Skin epidermis (tissue), 12 donors: Measurements from ENCODE around the gene MIER2.

Experiments used
- H3K27ac ChIP-seq, 21 experiments: fragments of 200-600 bp; sonication (generic) in 11 of 21; one replicate each; pipeline ENCODE4 v1.5.0; 2020; ENCODE audit warnings: mild to moderate bottlenecking in 3 of 21, inconsistent platforms in 2 of 21, moderate library complexity in 2 of 21
- H3K4me3 ChIP-seq, 7 experiments: fragments of 200-600 bp; sonication (generic) in 2 of 7; one replicate each; pipeline ENCODE4 v1.5.0; 2020; ENCODE audit warnings: inconsistent platforms in 2 of 7, mild to moderate bottlenecking in 2 of 7, moderate library complexity in 1 of 7

MIER2 gene

DNA sequence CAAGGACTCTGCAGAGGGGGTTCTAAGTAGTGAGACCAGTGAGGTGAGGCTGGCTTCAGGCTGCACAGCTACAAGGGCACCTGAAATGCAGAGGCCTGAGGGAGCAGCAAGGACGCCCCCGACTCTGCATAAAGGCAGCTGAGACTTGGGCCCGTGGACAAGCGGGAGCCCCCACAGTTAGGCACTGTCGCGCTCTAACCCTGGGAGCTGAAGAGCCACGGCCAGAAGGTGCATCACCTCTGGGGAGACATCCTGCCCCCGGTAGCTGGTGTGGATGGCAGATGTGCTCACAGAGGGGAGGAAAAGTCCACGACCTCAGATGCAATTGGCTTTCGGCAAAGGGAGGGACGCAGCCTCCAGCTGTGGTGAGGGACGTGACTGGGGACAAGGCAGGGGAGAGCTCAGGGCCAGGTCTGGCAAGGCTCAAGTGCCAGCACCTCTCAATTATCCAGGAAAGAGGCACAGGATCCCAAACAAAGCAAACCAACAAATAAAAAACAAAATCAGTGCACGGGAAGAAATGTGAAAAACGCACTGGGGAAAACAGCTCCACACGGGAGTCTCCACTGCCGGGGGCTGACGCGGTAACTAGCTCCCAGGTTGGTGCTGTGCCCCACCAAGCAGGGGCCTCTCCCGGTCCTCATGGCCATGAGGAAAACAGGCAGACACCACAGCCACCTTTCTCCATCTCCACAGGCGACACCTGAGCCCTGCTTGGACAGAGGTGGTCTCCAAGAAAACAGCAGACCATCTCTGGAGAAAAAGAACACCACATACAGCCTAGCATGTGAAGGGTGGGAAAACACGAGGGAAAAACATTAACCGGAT is 30.4 kb downstream of the MIER2 start:
- no peak overlapping the region for H3K4me3 ChIP-seq
- H3K27ac ChIP-seq, result peak overlapping the region in 1 of 21 experiments; percentile 26

DNA sequence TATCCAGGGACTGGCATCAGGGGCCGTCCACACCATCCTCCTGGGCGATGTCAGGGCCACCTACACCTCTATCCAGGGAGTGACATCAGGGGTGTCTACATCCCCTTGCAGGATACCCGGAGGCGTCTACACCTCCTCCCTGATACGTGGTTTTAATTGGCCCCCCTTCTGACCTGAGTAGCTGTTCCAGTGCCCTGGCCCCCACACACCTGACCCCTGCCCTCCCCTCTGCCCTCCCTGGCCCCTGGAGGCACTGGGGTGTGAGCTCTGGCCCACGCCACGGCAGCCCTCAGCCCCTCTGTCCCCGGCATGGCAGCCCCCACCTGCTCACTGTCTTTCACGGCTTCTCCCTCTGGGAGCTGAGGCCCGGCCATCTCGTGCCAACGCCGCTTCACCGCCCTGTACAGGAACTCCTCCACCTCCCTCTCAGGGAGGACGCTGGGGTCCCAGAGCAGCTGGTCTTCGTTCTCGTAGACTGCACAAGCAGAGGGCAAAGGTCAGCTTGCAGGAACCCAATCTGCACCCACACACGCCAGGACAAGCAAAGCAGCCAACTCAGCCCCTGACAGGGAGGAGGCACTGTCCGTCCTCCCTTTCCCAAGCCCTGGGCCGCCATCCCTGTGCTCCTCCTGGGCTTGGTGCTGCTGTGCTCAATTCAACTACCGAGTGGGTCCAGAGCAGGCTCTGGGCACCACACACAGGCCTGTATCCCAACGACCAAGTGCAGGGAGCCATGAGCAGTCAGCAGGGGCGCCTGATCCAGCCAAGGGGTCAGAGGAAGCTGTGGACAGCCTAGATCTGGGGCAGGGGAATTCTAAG is 31.2 kb downstream of the MIER2 start:
- Histone ChIP-seq H3K27ac (peak overlapping the region in 2 of 21 experiments; percentile 17 to 26), H3K4me3 (no peak overlapping the region)

DNA sequence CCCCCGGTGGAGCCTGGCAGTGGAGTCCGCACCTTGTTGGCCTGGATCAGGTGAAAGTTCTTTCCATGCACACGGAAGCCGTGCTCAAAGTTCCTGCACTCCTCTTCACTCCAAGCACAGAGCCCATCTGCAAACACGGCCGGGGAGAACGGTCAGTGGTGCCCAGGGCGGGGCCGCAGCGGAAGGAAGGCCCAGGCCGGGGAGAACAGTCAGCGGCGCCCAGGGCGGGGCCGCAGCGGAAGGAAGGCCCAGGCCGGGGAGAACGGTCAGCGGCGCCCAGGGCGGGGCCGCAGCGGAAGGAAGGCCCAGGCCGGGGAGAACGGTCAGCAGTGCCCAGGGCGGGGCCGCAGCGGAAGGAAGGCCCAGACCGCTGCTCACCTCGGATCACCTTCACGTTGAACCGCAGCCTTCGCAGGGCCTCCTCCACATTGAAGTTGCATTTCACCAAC is 32.8 kb downstream of the MIER2 start:
- H3K27ac ChIP-seq, result peak overlapping the region in 3 of 21 experiments; percentile 14 to 69 (median 49)
- H3K4me3 ChIP-seq, result peak overlapping the region in 1 of 7 experiments; percentile 24

DNA sequence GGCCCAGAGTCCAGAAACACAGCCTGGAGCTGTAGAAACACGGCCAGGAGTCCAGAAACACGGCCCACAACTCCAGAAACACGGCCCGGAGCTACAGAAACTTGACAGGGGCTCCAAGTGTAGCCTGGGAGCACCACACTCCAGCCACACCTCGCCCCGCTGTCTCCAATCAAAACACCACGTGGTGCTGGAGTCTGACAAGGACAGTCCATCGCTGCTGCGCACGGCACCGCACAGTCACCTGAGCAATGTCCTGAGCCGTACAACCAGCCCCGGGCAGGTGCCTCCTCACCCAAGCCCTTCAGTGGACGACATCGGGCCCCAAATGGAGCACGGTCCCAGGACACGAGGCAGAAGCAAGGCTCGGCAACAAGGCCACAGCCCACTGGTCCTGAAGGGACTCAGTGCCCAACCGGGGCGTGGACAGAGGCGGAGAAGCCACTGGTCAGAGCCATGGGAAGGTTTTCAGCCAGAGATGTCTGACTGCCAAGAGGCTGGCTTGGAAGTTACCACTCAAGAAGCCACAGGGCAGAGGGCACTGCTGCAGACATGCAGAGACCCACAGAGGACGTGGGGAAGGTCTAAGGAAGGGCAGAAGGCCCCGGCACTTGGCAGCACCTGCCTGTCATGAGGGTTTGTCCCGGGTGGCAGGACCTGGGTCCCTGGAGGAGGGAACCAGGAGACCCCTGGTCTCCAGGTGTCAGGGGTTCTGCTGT is 33.7 kb downstream of the MIER2 start:
- Histone ChIP-seq H3K27ac (peak overlapping the region in 4 of 21 experiments; percentile 14 to 69 (median 52)), H3K4me3 (peak overlapping the region in 1 of 7 experiments; percentile 24)

DNA sequence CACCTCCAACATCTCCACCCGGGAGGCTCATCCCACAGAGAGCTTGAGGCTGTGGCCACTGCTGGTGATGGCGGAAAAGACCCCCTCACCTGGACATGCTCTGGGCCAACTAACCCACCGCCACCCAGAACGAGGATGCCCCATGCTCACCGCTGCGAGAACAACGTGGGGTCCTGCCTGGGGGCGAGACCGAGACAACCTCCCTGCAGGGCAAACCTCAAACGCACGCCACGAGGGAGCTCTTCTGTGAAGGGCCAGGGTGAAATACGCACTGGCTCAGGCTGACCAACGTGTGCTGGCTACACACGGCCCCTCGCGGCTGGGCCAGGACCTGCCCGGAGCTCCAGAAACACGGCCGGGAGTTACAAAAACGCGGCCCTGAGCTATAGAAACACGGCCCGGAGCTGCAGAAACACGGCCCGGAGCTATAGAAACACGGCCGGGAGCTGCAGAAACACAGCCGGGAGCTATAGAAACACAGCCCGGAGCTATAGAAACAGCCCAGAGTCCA is 34.4 kb downstream of the MIER2 start:
- Histone ChIP-seq H3K27ac (peak overlapping the region in 1 of 21 experiments; percentile 69), H3K4me3 (peak overlapping the region in 1 of 7 experiments; percentile 24)

DNA sequence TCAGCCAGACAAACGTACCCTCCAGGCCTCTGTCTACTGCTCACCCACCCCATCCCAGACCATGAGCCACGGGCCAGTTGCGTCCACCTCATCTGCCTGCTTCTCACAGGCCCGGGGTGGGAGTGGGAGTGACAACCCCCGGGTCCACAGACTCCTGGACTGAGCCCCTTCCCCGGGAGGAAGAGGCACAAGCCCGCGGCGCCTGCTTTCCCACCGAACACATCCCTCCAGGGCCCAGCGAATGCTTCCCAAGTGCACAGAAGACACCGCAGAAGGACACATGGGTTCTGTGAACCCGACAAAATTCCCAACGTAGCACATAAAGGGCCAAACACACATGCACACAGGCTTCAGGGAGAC is 35.4 kb downstream of the MIER2 start:
- Histone ChIP-seq H3K4me3 (peak overlapping the region in 1 of 7 experiments; percentile 14), H3K27ac (no peak overlapping the region)

DNA sequence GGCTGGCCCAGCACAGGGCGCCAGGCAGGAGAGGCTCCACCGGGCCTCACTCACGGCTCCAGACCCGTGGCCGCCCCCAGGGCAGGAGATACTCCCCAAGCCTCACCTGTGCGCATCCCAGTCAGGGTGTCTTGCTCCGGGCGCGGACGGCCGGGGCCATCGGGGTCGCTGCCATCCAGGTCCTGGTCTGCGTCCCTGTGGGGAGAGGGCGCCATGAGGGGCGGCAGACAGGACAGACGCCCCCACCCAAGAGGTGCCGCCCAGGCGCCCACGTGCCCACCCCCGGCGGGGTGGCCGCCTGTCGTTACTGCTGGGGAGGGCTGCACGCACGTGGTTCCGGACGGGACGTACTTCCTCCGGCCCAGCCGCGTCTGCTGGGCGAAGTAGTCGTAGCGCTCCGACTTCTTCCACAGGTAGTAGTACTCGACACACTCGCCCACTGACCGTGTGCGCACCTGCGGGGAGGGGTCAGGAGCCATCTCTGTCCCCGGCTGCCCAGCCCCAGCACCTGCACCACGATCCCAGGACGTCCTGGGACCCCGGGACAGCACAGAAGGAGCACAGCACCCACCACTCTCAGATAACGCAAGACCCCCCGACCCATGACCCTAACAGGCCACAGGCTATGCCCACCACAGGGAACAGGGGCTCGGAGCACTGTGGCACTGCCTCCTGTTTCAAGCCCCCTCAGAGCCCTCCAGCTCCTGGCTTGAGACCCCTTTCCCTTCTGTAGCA is 36.0 kb downstream of the MIER2 start:
- peak overlapping the region in 1 of 7 experiments; percentile 14 for H3K4me3 ChIP-seq
- H3K27ac ChIP-seq, result no peak overlapping the region

DNA sequence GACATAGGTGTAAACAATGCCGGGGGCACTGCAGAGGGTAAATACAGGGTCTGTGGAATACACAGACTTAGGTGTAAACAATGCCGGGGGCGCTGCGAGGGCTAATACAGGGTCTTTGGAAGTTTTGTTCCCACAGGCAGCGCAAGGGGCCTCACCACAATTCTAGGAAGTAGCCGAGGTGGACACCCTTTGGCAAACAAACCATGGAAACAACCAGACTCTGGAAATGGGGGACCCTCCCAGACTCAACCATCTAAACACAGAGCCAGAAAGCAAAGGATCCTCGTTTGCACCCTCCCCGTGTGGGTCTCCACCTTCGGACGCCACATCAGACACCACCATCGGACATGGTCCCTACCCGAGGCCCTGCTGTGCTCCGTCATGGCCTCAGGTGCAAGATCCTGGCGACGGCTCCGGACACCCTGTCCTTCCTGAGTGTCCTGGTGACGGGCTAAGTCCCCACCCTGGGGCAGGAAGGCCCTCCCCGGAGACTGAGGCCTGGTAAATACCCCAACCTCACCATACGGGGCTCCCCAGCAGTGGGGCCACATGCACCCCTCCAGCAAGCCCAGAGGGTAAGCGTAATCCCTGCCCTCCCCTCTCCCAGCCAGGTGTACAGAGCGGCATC is 36.7 kb downstream of the MIER2 start:
- Histone ChIP-seq H3K4me3 (no peak overlapping the region), H3K27ac (no peak overlapping the region)

DNA sequence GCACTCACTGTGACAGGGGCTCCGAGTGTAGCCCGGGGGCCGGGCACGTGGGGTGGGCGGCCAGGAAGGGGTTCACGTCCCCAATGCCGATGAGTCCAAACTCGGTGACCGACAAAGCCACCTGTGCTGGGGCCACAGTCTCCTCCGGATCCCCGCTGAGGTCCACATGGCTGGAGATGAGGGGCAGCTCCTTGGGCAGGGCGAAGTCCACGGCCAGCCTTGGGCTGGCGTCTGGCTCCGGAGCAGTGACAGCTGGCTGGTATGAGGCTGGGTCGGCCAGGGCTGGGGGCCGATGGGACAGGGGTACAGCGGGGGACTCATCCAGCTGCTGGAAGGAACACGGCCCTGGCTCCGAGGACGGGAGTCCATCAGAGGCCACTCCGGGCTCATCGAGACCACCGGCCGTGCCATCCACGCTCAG is 37.5 kb downstream of the MIER2 start:
- Histone ChIP-seq H3K4me3 (no peak overlapping the region), H3K27ac (no peak overlapping the region)

DNA sequence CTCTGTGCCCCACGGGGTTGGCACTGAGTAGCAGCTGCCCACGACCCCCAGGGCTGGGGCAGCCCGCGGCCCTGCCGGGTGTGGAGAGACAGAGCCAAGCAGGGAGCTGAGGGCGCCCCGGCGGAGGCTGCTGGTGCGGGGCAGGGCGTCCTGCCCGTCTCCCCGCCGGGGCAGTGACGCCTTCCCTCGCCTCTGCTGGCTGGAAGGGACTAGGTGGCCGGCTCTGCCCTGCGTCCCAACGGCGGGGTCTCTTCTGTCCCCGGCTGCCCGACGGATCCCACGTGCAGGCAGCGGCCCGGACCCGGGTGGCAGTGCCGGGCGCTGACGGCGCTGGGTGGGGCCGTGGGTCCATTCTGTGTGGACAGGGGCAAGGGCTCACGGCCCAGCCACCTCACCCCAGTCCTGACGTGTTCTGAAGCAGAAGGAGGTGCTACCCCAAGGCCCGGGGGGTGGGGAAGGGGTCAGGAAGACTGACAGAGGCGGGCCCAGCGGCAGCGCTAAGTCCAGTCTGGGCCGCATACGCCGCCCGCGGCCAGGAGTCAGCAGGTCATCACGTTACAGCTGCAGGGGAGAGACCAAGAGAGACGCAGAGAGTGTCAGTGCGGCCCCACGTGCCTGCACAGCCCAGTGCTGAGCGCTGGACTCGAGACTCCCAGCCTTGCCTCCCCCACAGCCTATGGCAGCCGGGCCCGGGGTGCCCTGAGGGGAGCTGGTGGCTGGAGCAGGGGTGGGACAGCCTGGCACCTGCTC is 38.3 kb downstream of the MIER2 start:
- H3K4me3 ChIP-seq, result no peak overlapping the region
- H3K27ac ChIP-seq, result no peak overlapping the region

DNA sequence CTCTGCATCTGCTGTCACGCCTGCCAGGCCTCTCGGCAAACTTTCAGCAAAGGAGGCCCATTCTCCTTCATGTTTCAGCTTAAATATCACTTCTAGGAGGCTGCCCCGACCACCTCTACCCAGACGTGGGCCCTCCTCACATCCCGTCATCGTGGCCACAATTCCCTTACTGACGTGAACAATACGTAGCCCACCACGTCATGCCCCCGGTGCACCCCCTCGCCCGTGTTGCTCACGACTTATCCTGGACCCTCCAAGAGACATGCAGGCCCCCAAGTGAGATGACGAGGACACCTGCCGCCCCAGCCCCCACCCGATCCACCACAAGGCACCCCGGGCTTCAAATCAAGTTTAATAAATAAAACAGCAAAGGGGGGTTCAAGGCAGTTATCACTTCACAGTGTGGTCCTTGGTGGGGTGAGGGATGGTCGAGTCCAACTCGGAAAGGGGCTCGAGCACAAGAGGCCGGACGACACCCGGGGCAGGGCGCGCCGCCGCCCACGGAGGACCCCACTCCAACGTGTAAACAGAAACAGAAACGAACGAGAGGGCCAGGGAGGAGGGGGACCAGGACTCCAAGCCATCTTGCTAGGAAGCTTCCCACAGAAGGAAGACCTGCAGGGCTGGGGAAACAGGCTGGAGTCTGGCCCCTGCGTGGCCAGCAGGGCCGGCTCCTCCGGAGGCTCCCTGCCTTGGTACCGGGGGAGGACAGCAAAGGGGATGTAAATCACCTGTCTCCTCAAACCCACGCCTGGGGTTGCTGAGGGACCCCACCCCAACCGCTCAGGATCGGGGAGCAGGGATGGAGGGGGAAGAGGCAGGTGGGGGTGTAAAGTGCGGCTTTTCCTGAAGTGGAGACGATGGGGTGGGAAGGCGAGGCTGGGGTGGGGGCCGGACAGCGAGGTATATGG is 39.1 kb downstream of the MIER2 start:
- H3K27ac ChIP-seq, result no peak overlapping the region
- H3K4me3 ChIP-seq, result no peak overlapping the region

DNA sequence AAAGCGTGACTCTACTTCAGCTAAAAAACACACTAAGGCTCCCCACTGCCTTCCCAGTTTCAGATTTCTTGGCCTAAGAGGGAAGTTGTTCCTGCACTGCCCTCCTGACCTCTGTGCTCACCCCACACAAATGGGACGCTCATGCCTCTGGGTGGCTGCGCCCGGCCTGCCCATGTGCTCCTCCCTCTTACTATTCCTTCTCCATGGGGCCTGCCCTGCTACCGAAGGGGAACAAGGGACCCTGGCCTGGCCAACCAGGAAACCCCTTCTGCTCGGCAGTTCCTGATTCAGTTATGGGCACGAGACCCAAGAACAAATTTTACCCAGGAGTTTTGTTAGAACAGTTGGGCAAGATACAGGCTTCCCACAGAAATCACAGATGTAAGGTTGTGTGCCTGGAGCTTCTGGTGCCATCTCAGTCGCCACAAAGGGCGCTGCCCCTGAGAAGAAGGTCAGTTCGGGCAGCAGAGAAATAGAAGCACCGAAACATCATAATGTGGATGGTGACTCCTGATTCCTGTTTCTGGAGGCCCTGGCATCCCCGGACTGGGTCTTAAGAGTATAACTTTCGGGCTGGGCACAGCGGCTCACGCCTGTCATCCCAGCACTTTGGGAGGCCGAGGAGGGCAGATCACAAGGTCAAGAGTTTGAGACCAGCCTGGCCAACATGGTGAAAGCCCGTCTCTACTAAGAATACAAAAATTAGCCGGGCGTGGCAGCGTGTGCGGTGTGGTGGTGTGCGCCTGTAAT is 47.9 kb downstream of the MIER2 start:
- Histone ChIP-seq H3K27ac (no peak overlapping the region), H3K4me3 (no peak overlapping the region)

DNA sequence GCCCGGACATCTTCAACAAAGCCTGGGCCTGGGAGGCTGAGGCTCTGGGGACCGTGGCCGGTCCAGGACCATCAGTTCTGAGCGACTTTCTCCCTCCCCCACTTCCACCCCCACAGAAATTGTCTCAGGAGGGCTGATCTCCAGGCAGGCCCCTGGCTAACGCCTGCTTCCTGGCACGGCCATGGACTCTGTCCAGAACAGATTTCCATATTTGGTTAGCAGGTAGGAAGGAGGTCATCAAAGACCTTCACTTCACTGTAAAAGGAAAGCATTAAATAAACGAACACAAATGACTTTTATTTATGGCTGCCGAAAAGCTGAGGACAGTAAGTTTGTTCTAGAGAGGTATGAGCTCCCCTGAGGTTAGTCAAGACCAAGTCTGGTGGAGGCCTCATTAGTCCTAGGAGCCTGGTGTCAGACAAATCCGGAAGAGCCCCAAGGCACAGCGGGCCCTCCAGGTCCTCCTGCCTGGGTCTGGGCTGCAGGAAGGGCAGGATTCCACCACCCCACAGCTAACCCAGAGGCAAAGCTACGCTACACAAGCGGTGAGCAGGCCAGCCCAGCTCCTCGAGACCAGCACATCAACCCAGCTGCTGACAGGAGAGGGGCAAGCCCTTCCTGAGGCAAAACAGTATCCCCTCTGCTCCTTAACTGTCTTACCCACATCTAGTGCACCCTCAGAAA is 48.8 kb downstream of the MIER2 start:
- Histone ChIP-seq H3K4me3 (no peak overlapping the region), H3K27ac (no peak overlapping the region)

DNA sequence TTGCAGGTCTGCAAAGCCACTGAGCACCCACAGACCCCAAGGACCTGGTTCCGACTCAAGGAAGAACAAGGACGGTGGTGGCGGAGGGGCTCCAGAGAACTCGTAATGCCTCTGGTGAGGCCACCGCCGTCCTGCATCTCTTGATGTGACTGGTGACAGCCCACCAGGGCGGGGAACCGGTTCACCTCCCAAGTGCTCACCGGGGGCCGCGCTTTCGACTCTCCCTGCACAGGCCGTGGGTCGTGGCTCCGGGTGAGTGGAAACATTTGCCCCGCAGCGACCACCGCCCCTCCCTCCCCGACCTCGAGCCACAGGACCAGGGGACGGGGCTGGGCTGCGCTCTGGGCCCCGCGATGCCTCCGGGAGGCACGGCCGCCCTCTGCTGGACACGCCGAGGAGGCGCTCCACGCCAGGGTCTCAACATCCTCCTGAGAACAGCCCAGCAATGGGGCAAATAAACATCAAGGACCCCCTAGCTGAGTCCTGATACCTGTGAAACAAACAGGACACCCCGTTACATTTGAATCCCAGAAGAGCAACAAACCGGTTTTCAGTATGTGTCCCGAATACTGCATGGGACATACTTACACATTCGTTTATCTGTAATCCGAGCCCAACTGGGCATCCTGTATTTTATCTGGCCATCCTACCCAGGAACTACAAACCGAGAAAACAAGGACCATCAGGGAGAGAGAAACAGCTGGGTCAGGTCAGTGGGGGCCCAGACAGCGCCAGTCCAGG is 49.5 kb downstream of the MIER2 start:
- Histone ChIP-seq H3K27ac (no peak overlapping the region), H3K4me3 (no peak overlapping the region)

DNA sequence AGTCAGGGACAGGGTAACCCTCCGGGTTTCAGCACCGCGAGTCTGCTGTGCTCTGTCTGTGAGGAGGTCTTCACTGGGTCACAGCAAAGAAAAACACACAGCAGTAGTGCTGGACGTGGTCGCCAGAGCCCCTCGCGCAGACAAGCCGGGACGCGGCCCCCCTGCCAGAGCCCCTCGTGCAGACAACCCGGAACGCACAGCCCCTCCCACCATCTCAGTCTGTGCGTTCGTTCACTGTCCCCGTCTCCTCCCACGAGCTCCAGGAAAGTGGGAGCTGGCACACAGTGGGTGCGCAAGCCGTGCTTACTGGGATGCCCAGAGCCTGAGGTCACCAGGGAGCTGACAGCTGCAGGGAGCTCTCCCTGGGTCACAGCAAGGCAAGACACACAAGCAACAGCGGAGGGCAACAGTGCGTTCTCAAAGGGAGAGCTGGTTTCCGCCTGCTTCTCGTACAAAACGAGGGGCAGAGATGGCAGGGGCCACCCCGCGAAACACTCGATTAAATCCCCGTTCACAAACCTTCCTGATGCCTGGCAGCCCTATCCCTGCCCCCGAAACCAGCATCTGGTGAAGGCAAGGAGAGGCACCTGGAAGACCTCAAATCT is 50.2 kb downstream of the MIER2 start:
- Histone ChIP-seq H3K4me3 (no peak overlapping the region), H3K27ac (no peak overlapping the region)
